HUDEP-2 (cell line): ENCODE data around the gene CCDC80.

Experiments
- DNase-seq, 76 experiments: peaks; one replicate each; lab custom pipeline; 2025; ENCODE audit not compliant: unreplicated experiment in 76 of 76; lab: John Stamatoyannopoulos, UW

The CCDC80 gene

GRCh38 chr3:112634786-112635541 is 6.0 kb downstream of the CCDC80 start:
- DNase-seq, result no peak

DNA sequence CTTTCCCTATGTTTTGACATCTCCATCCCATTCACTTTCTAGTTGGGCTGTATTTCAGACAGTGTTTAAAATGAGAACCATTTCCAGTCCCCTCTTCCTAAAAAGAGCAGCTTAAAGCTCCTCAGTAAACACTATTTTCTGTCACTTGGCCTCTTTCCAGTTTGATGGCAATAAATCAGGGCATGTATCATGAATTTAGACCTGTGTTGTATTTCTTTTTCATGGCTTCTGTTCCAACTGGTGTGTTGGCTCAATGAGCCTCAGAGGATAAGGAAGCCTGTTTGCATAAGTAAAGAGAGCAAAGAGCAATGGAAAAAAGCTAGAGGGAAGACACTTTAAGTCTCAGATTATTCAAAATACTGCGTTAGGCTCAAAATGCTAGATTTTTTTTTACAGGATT is 7.2 kb downstream of the CCDC80 start:
- DNase-seq, result no peak

- no peak for DNase-seq
These were observed 7.8 kb downstream of the CCDC80 start for GRCh38 chr3:112633191-112633590.

GRCh38 chr3:112632596-112632995 is 8.3 kb downstream of the CCDC80 start:
- no peak for DNase-seq

GRCh38 chr3:112631257-112631656 is 9.7 kb downstream of the CCDC80 start:
- DNase-seq, result no peak

DNA sequence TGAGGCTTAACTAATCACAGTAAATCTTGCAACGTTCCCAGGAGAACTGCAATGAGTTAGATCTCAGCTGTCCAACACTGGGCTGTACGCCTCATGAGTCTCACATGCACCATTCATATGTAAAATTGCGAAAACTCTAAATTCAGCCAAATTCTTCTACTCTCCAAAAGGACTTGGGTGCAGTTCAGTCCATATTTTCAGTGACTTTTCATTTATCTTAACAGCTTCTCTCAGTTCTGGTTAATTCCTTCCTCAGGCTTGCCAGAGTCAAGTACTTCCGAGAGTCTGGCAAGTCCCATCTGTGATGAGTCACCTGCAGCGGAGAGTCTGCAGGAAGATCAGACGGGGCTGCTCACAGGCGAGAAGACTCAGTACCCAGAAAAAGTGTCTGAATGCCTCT is 11.5 kb downstream of the CCDC80 start:
- peak in 2 of 76 experiments; percentile 2 to 6 for DNase-seq

- DNase-seq, result no peak
These were observed 12.9 kb downstream of the CCDC80 start for GRCh38 chr3:112627919-112628466.

DNA sequence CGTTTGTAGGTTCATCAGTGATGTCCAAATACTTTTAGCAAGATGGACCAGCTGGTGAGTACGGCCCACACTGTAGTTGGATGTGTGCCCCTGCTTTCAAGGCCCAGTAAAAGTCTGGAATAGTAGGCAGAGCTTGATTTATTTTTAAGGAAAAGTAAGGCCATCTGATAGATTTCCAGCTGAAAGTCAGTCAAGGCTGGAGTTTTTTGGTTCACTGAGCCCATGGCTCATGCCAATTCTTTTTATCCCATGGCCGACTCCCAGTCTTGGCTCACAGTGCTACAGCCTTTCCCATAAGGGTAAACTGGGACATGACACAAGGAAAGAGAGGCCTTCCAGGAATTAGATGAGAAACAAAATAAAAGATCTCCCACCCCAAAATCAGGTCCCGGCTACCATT is 13.5 kb downstream of the CCDC80 start:
- DNase-seq, result no peak

DNA sequence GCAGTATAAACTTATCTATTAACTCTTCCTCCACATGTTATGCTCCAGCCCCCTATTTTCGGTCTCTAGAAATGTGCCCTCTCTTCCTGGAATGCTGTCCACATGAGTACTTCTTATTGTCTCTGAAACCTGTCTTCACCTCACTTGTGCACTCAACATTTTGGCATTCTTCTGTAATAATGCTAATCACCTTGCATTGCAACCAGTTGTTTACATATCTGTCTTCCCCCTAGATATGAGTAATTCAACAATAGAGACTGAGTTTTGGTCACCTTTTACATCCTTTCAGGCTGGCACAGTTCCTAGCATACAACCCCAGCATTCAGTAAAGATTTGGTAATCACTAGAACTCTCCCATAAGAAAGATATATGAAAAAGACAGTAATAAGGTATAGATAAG is 17.2 kb downstream of the CCDC80 start:
- no peak for DNase-seq

- no peak for DNase-seq
These were observed 17.7 kb downstream of the CCDC80 start for GRCh38 chr3:112623213-112623612.

DNA sequence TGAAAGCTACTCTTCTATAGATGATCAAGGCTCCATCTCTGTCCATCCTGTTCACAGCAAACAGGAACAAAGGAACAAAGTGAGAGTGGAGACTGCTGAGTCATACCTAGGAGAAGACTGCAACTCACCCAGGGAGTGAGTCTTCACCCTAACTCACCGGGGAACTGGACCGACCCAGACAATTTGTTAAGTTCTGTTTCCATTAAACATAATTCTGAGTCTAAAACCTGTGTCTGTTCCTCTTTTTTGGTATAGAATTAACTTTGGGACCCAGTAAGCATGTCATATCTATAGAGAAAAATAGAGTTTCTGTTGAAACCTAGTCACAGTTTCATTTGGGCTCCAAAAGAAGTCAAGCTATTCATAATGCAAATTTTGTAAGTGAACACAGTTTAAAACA is 21.6 kb downstream of the CCDC80 start:
- DNase-seq, result no peak

DNA sequence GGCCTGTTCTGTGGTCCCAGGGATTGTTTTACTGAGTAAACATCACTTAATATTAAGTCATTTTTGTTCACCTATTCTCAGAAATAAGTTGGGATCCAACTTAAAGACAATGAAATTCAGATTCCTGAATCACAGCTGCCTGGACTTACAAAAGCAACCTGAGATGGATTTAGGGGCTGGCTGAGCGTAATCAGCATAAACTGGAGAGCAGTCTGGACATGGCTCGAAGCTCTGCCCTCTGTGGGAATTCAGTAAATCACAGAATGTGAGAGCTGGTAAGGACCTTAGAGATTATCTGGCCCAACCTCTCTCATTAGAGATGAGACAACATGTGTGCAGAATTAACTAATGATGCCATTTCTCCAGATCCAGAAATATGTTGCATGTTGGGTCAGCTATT is 23.7 kb downstream of the CCDC80 start:
- no peak for DNase-seq

DNA sequence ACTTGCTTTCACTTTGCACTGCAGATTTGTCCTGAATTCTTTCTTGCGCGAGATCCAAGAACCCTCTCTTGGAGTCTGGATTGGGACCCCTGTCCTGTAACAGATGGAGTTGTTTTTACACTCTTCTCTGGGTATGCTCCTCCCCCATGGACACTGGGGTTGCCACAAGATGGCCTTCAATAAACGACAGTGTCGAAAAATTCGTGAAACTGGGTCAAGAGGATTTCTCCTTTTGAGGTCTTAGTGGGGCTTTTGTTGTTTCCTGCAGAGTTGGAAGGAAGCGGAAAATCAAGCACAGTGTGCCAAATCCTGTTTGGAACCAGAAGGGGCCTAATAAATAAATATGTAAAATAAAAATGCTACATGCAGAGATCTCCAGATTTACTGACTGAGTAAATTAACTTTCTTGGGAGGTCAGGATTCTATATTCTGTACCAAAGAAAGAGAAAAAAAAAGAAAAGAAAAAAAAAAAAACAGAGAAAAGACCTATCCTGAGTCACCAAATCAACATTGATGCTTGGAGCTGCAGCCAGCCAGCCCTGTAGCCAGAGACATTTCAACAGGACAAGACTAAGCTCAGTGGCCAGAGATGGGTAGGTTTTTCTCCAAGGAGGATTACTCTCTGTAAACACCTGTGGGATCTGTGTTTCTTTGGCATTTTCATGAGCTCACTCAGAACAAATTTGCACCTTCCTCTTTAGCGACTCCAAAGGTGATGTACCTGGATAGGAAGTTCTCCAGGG is 24.8 kb downstream of the CCDC80 start:
- DNase-seq, result no peak

GRCh38 chr3:112611752-112612515 is 29.0 kb downstream of the CCDC80 start:
- no peak for DNase-seq

GRCh38 chr3:112610121-112610520 is 30.8 kb downstream of the CCDC80 start:
- no peak for DNase-seq

- no peak for DNase-seq
These were observed 33.1 kb downstream of the CCDC80 start for GRCh38 chr3:112607863-112608262.

DNA sequence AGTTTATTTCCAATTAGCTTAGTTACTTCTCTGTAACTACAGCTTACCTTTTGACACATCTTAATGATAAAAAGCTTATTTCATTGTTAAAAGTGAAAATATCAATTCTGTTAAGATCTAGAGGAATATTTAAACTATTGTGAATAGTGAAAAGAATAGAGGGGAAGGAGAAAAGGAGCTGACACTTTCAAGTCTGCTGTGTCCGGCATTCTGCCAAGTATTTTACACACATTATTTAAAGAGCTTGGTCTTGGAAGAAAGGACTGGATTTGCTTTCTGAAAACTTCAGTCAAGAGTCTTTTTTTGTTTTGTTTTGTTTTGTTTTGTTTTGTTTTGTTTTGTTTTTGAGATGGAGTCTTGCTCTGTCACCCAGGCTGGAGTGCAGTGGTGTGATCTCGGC is 34.8 kb downstream of the CCDC80 start:
- DNase-seq, result no peak

- DNase-seq, result no peak
These were observed 35.7 kb downstream of the CCDC80 start for GRCh38 chr3:112605285-112605684.

- no peak for DNase-seq
These were observed 36.4 kb downstream of the CCDC80 start for GRCh38 chr3:112604536-112604935.

DNA sequence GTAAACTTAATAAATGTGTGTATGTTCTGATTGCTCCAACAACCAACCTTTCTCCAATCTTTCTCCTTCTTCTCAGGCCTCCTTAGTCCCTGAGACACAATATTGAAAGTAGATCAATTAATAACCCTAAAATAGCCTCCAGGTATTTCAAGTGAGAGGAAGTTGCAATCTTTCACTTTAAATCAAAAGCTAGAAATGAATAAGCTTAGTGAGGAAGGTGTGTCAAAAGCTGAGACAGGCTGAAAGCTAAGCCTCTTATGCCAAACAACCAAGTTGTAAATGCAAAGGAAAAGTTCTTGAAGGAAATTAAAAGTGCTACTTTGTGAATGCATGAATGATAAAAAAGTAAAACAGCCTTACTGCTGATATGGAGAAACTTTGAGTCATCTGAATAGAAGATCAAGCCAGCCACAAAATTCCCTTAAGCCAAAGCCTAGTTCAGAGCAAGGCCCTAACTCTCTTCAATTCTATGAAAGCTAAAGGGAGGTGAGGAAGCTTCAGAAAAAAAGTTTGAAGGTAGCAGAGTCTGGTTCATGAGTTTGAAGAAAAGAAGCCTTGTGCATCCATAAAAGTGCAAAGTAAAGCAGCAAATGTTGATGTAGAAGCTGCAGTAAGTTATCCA is 38.6 kb downstream of the CCDC80 start:
- no peak for DNase-seq

- DNase-seq, result no peak
These were observed 42.2 kb downstream of the CCDC80 start for GRCh38 chr3:112598731-112599130.
